ENCODE results near the gene CLDN4. TPM values are rescaled to one million over a fixed set of nuclear protein-coding genes. Genes with fewer than 3 reads are reported as not detected.
"Not testable (repeated sequence)": the region's sequence is repeated elsewhere in the genome, so short reads cannot be mapped to it uniquely, and the experiment has no call there.

Gene CLDN4, protein sequence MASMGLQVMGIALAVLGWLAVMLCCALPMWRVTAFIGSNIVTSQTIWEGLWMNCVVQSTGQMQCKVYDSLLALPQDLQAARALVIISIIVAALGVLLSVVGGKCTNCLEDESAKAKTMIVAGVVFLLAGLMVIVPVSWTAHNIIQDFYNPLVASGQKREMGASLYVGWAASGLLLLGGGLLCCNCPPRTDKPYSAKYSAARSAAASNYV
- 7.2 to 14.8 TPM (median 13.7 TPM) in 3 replicates for polyA plus RNA-seq
- polyA plus RNA-seq (2011; ENCODE audit: low read depth): 69.0 TPM
- 5.5 and 5.8 TPM in 2 replicates for polyA plus RNA-seq (2011; cell fraction: cytosol; rRNA removed)
- polyA plus RNA-seq (2011; cell fraction: nucleus; rRNA removed): 34.2 and 53.7 TPM in 2 replicates
- polyA plus RNA-seq (2012; ENCODE audit: low replicate concordance): 15.7 and 440 TPM in 2 replicates
- polyA minus RNA-seq: 7.8 to 16.4 TPM (median 9.5 TPM) in 3 replicates
- polyA minus RNA-seq (2011; cell fraction: cytosol; rRNA and poly(A)+ RNA removed): 21.9 TPM
- polyA minus RNA-seq (2011; cell fraction: nucleus; rRNA and poly(A)+ RNA removed): 22.1 and 37.5 TPM in 2 replicates

DNA sequence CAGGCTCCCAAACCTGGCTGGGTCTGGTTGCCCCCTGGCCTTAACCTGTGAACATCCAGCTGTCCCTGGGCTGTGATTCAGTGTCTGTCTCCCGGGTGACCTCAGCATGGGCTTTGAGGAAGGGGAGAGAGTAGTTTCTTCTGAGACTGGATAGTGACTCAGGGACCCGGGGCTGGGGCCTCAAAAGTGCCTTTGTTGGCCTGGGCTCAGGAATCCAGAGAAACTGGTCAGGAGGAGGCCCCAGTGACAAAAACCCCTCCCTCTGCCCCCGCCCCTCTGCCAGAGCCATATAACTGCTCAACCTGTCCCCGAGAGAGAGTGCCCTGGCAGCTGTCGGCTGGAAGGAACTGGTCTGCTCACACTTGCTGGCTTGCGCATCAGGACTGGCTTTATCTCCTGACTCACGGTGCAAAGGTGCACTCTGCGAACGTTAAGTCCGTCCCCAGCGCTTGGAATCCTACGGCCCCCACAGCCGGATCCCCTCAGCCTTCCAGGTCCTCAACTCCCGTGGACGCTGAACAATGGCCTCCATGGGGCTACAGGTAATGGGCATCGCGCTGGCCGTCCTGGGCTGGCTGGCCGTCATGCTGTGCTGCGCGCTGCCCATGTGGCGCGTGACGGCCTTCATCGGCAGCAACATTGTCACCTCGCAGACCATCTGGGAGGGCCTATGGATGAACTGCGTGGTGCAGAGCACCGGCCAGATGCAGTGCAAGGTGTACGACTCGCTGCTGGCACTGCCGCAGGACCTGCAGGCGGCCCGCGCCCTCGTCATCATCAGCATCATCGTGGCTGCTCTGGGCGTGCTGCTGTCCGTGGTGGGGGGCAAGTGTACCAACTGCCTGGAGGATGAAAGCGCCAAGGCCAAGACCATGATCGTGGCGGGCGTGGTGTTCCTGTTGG lies at the start of gene CLDN4:
Gene CLDN4 (plus strand): TSS at position 316 of the 903 bp plus-strand sequence. CDS start 206 bp downstream, at position 522.
- peak within 1 kb of the TSS; percentile 36 for H3K27ac ChIP-seq (ENCODE audit: control insufficient read depth, insufficient read depth, low read length)
- H3K4me3 ChIP-seq (ENCODE audit: control insufficient read depth in 2 of 3, extremely low read depth in 1 of 3, insufficient read depth in 2 of 3, low read depth in 1 of 3, low read length in 3 of 3): peak within 1 kb of the TSS in 2 of 3 experiments; percentile 4 to 36
- H3K27me3 ChIP-seq (ENCODE audit: control insufficient read depth, extremely low read depth, insufficient read depth, low read length): no peaks in the 10 kb centered on the region
- dilution Hi-C loops (cut with MboI; ENCODE audit: extremely low pct_ligation_motif_present, low sequenced_read_pairs): no loop called here
- H3K4me2 ChIP-seq (ENCODE audit: control insufficient read depth, extremely low read depth, insufficient read depth, low read depth, low read length): peak within 1 kb of the TSS; percentile 60
- H4K20me1 ChIP-seq (ENCODE audit: control insufficient read depth, extremely low read depth, insufficient read depth, low read length): no peaks in the 10 kb centered on the region
- H3K9me1 ChIP-seq (ENCODE audit: control insufficient read depth, extremely low read depth, insufficient read depth, low read length): no peaks in the 10 kb centered on the region
- H3K9ac ChIP-seq (ENCODE audit: control insufficient read depth, extremely low read depth, insufficient read depth, low read length): peak within 1 kb of the TSS; percentile 44
- peaks cover 59% of the 10 kb centered on the region for H3K4me1 ChIP-seq (ENCODE audit: control insufficient read depth, extremely low read depth, insufficient read depth, low read length)
- H3K79me2 ChIP-seq (ENCODE audit: control insufficient read depth, insufficient read depth, low read length): no peaks in the 10 kb centered on the region
- H2AFZ ChIP-seq (ENCODE audit: control insufficient read depth, low read length): peak within 1 kb of the TSS; percentile 56
- FAIRE-seq (no peak), DNase-seq (ENCODE audit: low read depth, low spot score) (no peak)
- no peaks in the 10 kb centered on the region for H3K36me3 ChIP-seq (ENCODE audit: control insufficient read depth in 2 of 2, extremely low read depth in 1 of 2, insufficient read depth in 2 of 2, low read length in 2 of 2)
- no peaks in the 10 kb centered on the region for H3K9me3 ChIP-seq (ENCODE audit: control insufficient read depth, low read depth, low read length)
- no peak for TF ChIP-seq EZH2 (IDR thresholded peaks at IDR 0.05; ENCODE audit: low read length)
- TF ChIP-seq, protein P1, sequence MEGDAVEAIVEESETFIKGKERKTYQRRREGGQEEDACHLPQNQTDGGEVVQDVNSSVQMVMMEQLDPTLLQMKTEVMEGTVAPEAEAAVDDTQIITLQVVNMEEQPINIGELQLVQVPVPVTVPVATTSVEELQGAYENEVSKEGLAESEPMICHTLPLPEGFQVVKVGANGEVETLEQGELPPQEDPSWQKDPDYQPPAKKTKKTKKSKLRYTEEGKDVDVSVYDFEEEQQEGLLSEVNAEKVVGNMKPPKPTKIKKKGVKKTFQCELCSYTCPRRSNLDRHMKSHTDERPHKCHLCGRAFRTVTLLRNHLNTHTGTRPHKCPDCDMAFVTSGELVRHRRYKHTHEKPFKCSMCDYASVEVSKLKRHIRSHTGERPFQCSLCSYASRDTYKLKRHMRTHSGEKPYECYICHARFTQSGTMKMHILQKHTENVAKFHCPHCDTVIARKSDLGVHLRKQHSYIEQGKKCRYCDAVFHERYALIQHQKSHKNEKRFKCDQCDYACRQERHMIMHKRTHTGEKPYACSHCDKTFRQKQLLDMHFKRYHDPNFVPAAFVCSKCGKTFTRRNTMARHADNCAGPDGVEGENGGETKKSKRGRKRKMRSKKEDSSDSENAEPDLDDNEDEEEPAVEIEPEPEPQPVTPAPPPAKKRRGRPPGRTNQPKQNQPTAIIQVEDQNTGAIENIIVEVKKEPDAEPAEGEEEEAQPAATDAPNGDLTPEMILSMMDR (optimal IDR thresholded peaks at IDR 0.05 in 1 of 3, IDR thresholded peaks at IDR 0.05 in 1 of 3, conservative IDR thresholded peaks at IDR 0.05 in 1 of 3; ENCODE audit: extremely low read depth in 1 of 3, insufficient read depth in 2 of 3, low read length in 3 of 3): no peak

DNA sequence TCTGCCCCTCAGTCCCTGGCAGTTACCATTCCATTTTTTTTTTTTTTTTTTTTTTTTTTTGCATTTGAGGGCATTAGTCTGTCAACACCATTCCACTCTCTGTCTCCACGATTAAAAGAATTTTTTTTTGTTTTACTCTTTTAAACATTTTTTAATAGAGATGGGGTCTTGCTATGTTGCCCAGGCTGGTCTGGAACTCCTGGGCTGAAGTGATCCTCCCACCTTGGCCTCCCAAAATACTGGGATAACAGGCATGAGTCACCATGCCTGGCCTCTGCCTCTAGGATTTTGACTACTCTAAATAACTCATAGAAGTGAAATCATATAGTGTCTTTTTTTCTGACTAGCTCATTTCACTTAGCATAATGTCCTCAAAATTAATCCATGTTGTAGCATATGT lies 44.2 kb upstream of the CLDN4 start:
- Histone ChIP-seq H3K4me3 (ENCODE audit: control insufficient read depth in 2 of 3, extremely low read depth in 1 of 3, insufficient read depth in 2 of 3, low read depth in 1 of 3, low read length in 3 of 3) (no peak overlapping the region), H3K4me1 (ENCODE audit: control insufficient read depth, extremely low read depth, insufficient read depth, low read length) (no peaks in the 10 kb centered on the region), H3K79me2 (ENCODE audit: control insufficient read depth, insufficient read depth, low read length) (no peaks in the 10 kb centered on the region), H3K9me1 (ENCODE audit: control insufficient read depth, extremely low read depth, insufficient read depth, low read length) (no peaks in the 10 kb centered on the region), H3K27ac (ENCODE audit: control insufficient read depth, insufficient read depth, low read length) (no peak overlapping the region), H3K4me2 (ENCODE audit: control insufficient read depth, extremely low read depth, insufficient read depth, low read depth, low read length) (no peak overlapping the region), H3K36me3 (ENCODE audit: control insufficient read depth in 2 of 2, extremely low read depth in 1 of 2, insufficient read depth in 2 of 2, low read length in 2 of 2) (no peaks in the 10 kb centered on the region), H3K27me3 (ENCODE audit: control insufficient read depth, extremely low read depth, insufficient read depth, low read length) (no peaks in the 10 kb centered on the region), H2AFZ (ENCODE audit: control insufficient read depth, low read length) (no peak overlapping the region), H3K9me3 (ENCODE audit: control insufficient read depth, low read depth, low read length) (no peaks in the 10 kb centered on the region), H3K9ac (ENCODE audit: control insufficient read depth, extremely low read depth, insufficient read depth, low read length) (no peak overlapping the region), H4K20me1 (ENCODE audit: control insufficient read depth, extremely low read depth, insufficient read depth, low read length) (no peaks in the 10 kb centered on the region)
- dilution Hi-C loops (cut with MboI; ENCODE audit: extremely low pct_ligation_motif_present, low sequenced_read_pairs): no loop called here
- FAIRE-seq: no peak
- no peak for DNase-seq (ENCODE audit: low read depth, low spot score)
- TF ChIP-seq, protein P1 (optimal IDR thresholded peaks at IDR 0.05 in 1 of 3, IDR thresholded peaks at IDR 0.05 in 1 of 3, conservative IDR thresholded peaks at IDR 0.05 in 1 of 3; ENCODE audit: extremely low read depth in 1 of 3, insufficient read depth in 2 of 3, low read length in 3 of 3): no peak
- no peak for TF ChIP-seq EZH2 (IDR thresholded peaks at IDR 0.05; ENCODE audit: low read length)

DNA sequence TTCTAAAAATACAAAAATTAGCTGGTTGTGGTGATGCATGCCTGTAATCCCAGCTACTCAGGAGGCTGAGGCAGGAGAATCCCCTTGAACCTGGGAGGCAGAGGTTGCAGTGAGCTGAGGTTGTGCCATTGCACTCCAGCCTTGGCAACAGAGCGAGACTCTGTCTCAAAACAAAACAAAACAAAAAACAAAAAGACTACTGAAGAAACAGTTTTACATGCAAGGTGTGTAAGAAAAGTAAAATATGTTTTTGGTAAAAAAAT lies 43.1 kb upstream of the CLDN4 start:
- H2AFZ ChIP-seq (ENCODE audit: control insufficient read depth, low read length); H3K79me2 ChIP-seq (ENCODE audit: control insufficient read depth, insufficient read depth, low read length); H3K4me2 ChIP-seq (ENCODE audit: control insufficient read depth, extremely low read depth, insufficient read depth, low read depth, low read length); H3K9me1 ChIP-seq (ENCODE audit: control insufficient read depth, extremely low read depth, insufficient read depth, low read length); H3K27me3 ChIP-seq (ENCODE audit: control insufficient read depth, extremely low read depth, insufficient read depth, low read length); H3K27ac ChIP-seq (ENCODE audit: control insufficient read depth, insufficient read depth, low read length); H3K9ac ChIP-seq (ENCODE audit: control insufficient read depth, extremely low read depth, insufficient read depth, low read length); DNase-seq (ENCODE audit: low read depth, low spot score); H3K36me3 ChIP-seq (ENCODE audit: control insufficient read depth in 2 of 2, extremely low read depth in 1 of 2, insufficient read depth in 2 of 2, low read length in 2 of 2); dilution Hi-C loops (cut with MboI; ENCODE audit: extremely low pct_ligation_motif_present, low sequenced_read_pairs); H4K20me1 ChIP-seq (ENCODE audit: control insufficient read depth, extremely low read depth, insufficient read depth, low read length); H3K4me3 ChIP-seq (ENCODE audit: control insufficient read depth in 2 of 3, extremely low read depth in 1 of 3, insufficient read depth in 2 of 3, low read depth in 1 of 3, low read length in 3 of 3); H3K4me1 ChIP-seq (ENCODE audit: control insufficient read depth, extremely low read depth, insufficient read depth, low read length); H3K9me3 ChIP-seq (ENCODE audit: control insufficient read depth, low read depth, low read length); FAIRE-seq: not testable (repeated sequence)
